Stimulated activated CD4-positive, alpha-beta T cell treated with anti-CD3 and anti-CD28 coated beads, Interleukin-12 subunit alpha, Interleukin-12 subunit beta, amount 100 ng/mL, for 24 hours (primary cell): ENCODE results near the gene ATG12.
"Not testable (repeated sequence)": the region's sequence is repeated elsewhere in the genome, so short reads cannot be mapped to it uniquely, and the experiment has no call there.

Experiments
- DNase-seq, 2 experiments: peaks; one replicate each; pipeline ENCODE4 v3.0.0-alpha.2; 2020; ENCODE audit warnings: low read depth in 2 of 2

Gene ATG12

GRCh38 chr5:115842952-115843351, 1.6 kb upstream of the ATG12 start:
- no peak for DNase-seq

DNA sequence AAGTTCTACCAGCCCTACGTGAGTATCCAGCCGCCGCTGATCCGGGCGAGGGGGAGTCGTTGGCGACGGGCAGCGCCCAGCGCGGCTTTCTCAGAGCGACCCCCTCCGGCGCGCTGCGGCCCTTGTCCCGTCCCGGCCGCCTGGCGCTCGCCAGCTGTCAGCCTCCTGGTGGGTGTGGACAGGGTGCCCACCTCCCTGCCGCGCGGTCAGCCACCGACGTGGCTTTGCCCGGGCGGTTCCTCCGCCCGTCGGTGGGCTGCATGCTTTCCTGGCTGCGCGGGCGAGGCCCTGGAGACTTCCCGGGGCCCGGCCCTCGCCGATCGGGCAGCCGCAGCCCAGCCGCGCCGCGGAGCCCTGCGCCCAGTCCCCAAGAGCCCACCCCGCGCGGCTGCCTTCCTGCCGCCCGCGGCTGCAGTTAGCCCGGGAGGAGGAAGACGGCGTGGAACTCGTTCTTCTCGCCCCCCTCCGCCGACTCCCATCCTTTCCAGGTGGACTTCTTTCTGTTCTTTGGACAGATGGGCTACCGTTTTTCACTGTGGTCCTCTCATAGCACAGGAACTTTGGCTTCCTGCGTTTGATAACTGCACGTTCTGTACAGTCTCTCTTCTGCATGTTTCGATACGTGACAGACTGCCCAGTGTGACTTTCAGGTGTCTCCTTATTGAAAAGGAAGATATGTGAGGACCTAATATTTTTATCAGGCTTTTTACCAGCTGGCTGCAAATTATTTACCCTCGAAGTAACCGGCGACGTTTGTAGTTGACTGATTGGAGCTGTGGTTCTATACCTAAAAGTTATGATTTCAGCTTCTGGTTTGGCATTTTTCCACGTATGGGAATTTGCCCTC, 947 bp upstream of the ATG12 start:
- DNase-seq: no peak

- no peak for DNase-seq
These were observed 492 bp downstream of the ATG12 start for GRCh38 chr5:115840873-115841272.

- no peak for DNase-seq
These were observed 2.4 kb downstream of the ATG12 start for GRCh38 chr5:115838885-115839518.

DNA sequence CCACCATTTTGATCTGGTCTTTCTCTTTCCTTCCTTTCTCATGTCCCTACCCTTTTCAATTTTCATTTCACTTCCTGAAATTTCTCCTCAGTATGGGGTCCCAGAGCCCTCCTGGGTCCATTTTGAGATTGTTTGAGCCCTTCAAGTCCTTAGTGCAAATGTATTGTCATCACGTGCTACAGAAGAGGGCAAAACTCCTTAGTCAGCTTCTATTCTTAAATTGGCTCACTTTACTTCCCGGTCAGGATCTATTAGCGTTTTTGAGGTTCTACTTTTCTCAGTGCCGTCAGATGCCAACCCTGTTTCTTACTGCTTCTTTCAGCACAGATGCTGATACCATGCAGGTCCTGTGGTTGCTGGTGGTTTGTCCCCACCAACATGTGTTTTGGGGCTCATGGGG, 5.9 kb downstream of the ATG12 start:
- DNase-seq: no peak

- DNase-seq: no peak
These were observed 10.1 kb downstream of the ATG12 start for GRCh38 chr5:115831163-115831768.

DNA sequence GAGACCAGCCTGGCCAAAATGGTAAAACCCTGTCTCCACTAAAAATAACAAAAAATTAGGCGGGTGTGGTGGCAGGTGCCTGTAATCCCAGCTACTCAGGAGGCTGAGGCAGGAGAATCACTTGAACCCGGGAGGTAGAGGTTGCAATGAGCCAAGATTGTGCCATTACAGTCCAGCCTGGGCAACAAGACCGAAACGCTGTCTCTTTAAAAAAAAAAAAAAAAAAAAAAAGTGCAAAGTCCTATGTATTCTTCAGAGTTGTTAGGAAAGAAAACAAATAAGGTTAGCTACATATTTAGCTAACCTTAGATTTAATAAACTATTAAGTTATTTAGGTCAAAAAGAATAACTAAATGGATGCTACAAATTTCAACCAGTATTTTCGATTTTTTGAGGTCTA, 11.5 kb downstream of the ATG12 start:
- no peak for DNase-seq

- no peak for DNase-seq
These were observed 15.4 kb downstream of the ATG12 start for GRCh38 chr5:115825948-115826347.

GRCh38 chr5:115824983-115825382, 16.4 kb downstream of the ATG12 start:
- DNase-seq: not testable (repeated sequence)

DNA sequence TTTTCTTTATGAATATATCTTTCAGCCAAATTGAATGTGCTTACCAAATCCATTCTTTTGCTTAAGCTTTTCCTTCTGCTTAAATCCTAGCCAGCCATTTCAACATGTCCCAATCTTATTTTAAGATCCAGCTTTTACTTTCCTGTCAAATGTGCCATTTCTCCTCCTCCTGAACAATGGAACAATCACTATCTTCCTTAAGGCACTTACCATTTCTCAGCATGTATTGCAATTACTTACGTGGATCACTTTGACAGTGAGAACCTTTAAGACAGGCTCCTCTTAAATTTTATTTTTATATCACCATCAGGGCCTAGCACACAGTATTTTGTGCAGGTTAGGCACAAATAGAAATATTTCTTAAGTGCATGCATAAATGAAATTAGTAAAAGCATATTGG, 20.5 kb downstream of the ATG12 start:
- no peak for DNase-seq

DNA sequence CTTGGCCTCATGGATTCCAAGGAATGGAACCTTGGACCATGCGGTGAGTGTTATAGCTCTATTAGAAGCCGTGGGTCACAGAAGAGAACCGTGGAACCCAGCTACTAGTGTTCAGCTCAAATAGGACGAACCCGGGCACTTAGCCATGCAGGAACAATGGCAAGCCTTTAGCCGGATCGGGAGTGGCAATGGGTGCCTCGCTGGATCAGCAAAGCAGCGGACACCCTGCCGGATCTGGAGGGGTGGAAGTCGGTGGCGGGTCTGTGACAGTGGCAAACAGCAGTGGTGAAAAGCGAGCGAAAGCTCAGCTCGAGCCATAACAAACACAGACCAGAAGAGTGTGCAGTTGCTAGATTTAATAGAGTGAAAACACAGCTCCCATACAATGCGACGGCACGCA, 22.5 kb downstream of the ATG12 start:
- DNase-seq: no peak

DNA sequence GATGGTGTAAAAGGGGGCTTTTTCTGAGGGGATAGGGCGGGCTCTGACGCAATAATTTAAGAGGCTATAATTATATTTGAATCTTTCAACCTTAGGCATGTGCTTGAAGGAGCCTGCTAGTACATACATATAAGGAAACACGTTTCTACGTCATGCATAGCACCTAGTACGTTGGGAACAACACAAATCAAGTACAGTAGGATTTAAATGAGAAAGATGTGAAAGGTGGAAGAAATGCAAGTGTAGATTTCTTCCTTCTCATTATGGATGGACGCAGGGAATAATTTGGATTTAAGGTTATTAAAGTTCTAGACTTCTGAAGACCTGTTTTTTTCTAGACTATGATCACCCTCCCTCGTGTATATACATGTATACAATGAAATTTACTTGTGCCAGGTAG, 24.0 kb downstream of the ATG12 start:
- DNase-seq: no peak

DNA sequence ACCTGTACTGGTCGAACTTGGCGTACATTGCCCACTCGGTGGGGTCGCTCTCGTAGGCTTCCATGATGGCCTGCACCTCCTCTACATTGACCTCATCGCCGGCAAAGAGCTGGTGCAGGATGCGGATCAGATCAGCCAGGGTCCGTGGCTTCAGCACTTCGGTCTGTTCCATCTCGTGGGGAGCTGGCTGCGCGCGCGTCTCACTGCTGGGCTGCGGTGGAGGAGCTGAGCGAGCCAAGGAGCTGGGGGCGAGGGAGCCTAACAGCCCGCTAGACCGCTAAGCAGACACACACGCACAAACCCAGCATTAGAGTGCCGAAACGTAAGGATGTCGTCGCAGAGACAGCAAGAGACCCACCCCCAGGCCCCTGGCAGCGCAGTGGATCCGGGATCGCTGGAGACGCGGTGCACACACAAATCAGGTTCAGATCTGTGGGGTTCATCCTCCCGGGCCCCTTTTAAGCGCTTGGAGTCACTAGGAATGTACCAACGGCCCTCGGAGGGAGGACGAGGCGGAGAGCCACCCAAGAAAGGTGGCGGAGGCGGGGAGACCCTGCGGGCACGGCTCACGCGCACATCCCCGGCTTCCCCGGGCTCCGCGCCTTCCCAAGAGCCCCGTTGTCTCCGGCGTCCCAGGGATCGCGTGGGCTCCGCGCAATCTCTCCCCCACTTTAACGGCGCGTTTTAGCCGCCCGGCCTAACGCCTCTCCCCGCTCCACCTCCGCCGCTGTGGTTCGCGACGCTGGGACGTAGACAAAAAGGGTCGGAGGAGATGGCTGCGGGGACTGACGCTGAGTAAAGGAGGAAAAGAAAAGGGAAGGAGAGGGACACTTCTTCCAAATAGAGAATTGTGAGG, 24.9 kb downstream of the ATG12 start, which contains the start of gene CDO1:
Gene CDO1 (minus strand): TSS at position 434 of the 856 bp plus-strand sequence. CDS start 262 bp downstream, at position 172.
- no peak for DNase-seq

DNA sequence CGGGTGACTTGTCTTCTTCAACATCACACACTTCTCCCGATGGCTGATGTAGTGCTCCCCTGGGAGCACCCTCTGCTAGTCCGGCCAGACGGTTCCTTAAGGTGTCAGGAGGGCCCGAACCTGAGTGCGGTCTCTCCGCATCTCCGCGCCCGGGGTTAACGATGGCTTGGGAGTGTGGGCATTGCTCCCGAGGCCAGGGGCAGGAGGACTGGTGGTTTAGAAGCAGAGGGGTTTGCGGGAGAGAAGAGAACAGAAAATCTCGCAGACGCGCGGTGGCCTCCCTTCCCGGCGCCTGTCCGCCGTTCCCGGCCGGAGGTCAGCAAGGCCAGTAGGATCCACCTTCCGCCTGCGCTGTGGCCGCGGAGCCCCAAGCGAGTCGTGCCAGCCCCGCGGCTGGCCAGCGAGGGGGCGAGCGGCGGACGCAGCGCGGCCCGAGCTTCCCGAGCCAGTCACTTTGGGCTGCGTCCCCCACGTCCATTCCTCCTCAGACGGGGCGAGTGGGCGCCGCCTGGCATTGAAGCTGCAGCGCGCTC, 25.6 kb downstream of the ATG12 start:
- DNase-seq: no peak

DNA sequence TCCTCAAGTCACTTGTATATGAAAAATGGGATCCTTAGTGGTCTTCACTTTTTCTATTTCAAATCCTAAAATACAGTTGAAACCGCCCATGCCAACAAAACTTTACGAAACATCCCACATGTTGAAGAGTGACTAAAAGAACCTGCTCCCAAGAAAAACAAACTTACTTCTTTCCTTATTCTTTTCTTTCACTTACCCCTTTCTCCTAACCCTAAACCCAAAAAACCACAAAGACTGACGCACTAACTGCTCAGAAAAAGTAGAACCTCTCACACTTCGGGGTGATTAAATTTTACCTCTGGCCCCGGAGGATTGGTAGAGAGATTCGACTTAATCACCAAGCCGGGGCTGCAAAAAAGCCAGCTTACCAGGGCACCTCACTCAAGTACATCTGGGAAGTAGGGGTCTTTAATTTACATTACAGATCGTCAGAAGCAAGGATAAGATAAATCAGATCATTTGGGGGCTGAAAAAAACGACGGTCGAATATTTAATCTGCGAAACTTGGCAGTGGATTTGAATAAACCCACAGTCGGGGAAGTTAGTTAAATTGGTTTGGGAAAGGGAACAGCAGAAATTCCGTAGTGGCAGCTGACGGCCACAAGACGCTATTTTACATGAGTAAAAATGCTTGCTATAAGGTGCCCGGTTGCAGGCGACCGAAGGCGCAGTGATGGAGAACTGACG, 26.2 kb downstream of the ATG12 start:
- DNase-seq: no peak

GRCh38 chr5:115813719-115814118, 27.6 kb downstream of the ATG12 start:
- no peak for DNase-seq

DNA sequence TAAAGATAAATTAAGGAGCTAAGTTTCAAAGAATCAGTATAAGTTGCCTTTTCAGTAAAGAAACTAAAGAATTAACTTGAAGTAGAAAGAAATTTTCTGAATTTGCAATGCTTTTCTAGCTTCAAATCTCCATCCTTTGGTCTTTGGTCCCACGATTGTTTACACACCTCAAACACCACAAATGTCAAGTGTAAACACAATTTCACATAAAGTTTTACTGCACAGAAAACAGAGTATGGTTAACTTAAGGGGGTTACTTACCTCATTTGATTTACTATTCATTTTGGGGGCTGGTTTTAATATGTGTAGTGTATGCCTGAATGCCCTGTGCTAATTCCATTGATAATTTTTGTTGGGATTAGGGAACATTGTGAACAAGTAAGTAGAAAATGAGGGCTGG, 29.0 kb downstream of the ATG12 start:
- no peak for DNase-seq

- no peak for DNase-seq
These were observed 30.0 kb downstream of the ATG12 start for GRCh38 chr5:115811406-115811805.

DNA sequence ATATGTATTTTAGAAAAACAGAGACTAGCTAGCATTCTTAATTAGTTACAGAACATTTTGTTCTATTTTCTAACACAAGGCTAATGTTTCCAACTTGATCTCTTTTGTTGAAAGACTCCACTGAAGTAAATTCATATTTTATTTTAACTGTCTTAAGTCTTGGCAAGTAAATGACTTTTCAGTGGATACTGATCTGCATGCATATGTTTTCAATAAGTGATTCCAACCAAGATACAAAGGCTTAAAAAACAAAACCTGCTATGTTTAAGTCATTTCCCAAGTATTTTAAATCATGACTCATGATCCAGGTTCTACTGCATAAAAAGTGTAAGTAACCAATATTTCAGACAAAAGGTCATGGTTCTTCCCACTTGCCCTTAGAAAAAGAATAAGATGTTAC, 30.6 kb downstream of the ATG12 start:
- no peak for DNase-seq

DNA sequence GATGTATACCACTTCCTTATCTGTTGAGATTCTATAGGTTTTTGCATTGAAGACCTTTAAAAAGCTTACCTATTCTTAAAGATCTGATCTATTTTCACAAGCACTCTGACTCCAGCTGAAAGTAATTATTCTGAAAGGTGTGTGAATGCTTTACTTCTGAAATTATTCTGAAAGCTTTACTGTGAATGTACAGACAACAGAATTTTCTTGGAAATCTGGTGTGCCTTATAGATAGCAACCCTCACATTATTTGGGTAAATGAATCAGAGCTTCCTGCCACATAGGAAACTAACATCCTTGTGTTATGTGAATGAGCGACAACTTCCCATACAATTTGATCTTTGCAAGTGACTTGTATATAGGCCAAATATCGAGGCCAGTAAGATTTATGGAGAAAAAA, 31.4 kb downstream of the ATG12 start:
- no peak for DNase-seq

DNA sequence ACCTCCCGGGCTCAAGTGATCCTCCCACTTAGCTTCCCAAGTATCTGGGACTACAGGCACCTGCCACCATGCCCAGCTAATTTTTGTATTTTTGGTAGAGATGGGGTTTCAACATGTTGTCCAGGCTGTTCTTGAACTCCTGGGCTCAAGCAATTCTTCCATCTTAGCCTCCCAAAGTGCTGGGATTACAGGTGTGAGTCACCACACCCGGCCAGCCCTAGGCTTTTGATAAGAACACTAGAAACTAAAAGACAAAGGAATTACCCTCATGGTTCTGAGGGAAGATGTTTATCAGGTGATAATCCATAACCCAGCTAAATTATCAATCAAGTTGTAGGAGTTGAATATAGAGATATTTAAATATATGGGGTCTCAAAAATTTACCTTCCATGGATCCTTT, 33.3 kb downstream of the ATG12 start:
- not testable (repeated sequence) for DNase-seq
